GM18502 (cell line): ENCODE data around the gene HS2ST1.

Experiments
- ATAC-seq: cut with Tn5 transposase; IDR thresholded peaks from one replicate; pipeline ENCODE4 v1.9.1; 2021; ENCODE audit warnings: mild to moderate bottlenecking; ENCODE audit not compliant: unreplicated experiment, poor library complexity

HS2ST1 gene

GRCh38 chr1:87130438-87130837 lies 216.0 kb downstream of the HS2ST1 start:
- ATAC-seq: no peak

- ATAC-seq: peak; percentile 97
These were observed 217.4 kb downstream of the HS2ST1 start for GRCh38 chr1:87131809-87132283.

- peak; percentile 33 for ATAC-seq
These were observed 217.9 kb downstream of the HS2ST1 start for GRCh38 chr1:87132284-87132870.

- ATAC-seq: no peak
These were observed 219.6 kb downstream of the HS2ST1 start for GRCh38 chr1:87134061-87134460.

- no peak for ATAC-seq
These were observed 220.3 kb downstream of the HS2ST1 start for GRCh38 chr1:87134625-87135328.

GRCh38 chr1:87135329-87135712 lies 220.9 kb downstream of the HS2ST1 start:
- no peak for ATAC-seq

- no peak for ATAC-seq
These were observed 222.3 kb downstream of the HS2ST1 start for GRCh38 chr1:87136607-87137341.

GRCh38 chr1:87137342-87137739 lies 222.9 kb downstream of the HS2ST1 start:
- ATAC-seq: no peak

GRCh38 chr1:87140831-87141540 lies 226.6 kb downstream of the HS2ST1 start:
- no peak for ATAC-seq

- no peak for ATAC-seq
These were observed 227.1 kb downstream of the HS2ST1 start for GRCh38 chr1:87141556-87141955.

- peak; percentile 56 for ATAC-seq
These were observed 229.1 kb downstream of the HS2ST1 start for GRCh38 chr1:87143413-87144135.

GRCh38 chr1:87144316-87144895 lies 230.0 kb downstream of the HS2ST1 start:
- no peak for ATAC-seq

GRCh38 chr1:87144981-87145380 lies 230.5 kb downstream of the HS2ST1 start:
- no peak for ATAC-seq

- ATAC-seq: no peak
These were observed 232.1 kb downstream of the HS2ST1 start for GRCh38 chr1:87146538-87146937.

- ATAC-seq: no peak
These were observed 232.6 kb downstream of the HS2ST1 start for GRCh38 chr1:87146986-87147385.

GRCh38 chr1:87147851-87148250 lies 233.4 kb downstream of the HS2ST1 start:
- ATAC-seq: no peak

GRCh38 chr1:87148661-87149060 lies 234.2 kb downstream of the HS2ST1 start:
- ATAC-seq: no peak

GRCh38 chr1:87149241-87150041 lies 235.0 kb downstream of the HS2ST1 start:
- no peak for ATAC-seq

GRCh38 chr1:87150143-87150542 lies 235.7 kb downstream of the HS2ST1 start:
- ATAC-seq: no peak
